T-helper 2 cell (primary cell): Measurements from ENCODE around the gene CXXC5.
A peak's percentile ranks its signal among the peaks of the same experiment; 100 is the strongest.

Source experiments
- DNase-seq, 5 experiments: peaks; one replicate each; pipeline versions ENCODE4 v3.0.0 to v3.0.0-alpha.2; 2012 to 2022

CXXC5 gene

GRCh38 chr5:139667001-139667729, 19.0 kb downstream of the CXXC5 start:
- DNase-seq, result peak in 1 of 5 experiments; percentile 70

- no peak for DNase-seq
These were observed 19.5 kb downstream of the CXXC5 start for GRCh38 chr5:139667730-139668063.

- DNase-seq, result peak in 2 of 5 experiments; percentile 21 to 54
These were observed 20.1 kb downstream of the CXXC5 start for GRCh38 chr5:139668064-139668880.

GRCh38 chr5:139668924-139669661, 20.9 kb downstream of the CXXC5 start:
- DNase-seq, result no peak

GRCh38 chr5:139669662-139670368, 21.7 kb downstream of the CXXC5 start:
- peak in 1 of 5 experiments; percentile 36 for DNase-seq

GRCh38 chr5:139670369-139671095, 22.4 kb downstream of the CXXC5 start:
- peak in 1 of 5 experiments; percentile 41 for DNase-seq

- no peak for DNase-seq
These were observed 23.1 kb downstream of the CXXC5 start for GRCh38 chr5:139671096-139671841.

- DNase-seq, result no peak
These were observed 27.1 kb downstream of the CXXC5 start for GRCh38 chr5:139675213-139675612.

- DNase-seq, result no peak
These were observed 27.7 kb downstream of the CXXC5 start for GRCh38 chr5:139675825-139676224.

GRCh38 chr5:139676406-139676805, 28.3 kb downstream of the CXXC5 start:
- no peak for DNase-seq

- DNase-seq, result no peak
These were observed 29.0 kb downstream of the CXXC5 start for GRCh38 chr5:139676951-139677735.

- DNase-seq, result no peak
These were observed 29.8 kb downstream of the CXXC5 start for GRCh38 chr5:139677736-139678613.

GRCh38 chr5:139678751-139679750, 30.9 kb downstream of the CXXC5 start:
- DNase-seq, result no peak

- no peak for DNase-seq
These were observed 32.4 kb downstream of the CXXC5 start for GRCh38 chr5:139680368-139681111.

- DNase-seq, result no peak
These were observed 32.9 kb downstream of the CXXC5 start for GRCh38 chr5:139681112-139681458.

- no peak for DNase-seq
These were observed 33.3 kb downstream of the CXXC5 start for GRCh38 chr5:139681466-139681865.
